GM18870 (cell line): ENCODE measurements around the gene CAMK2A.
"Not testable (repeated sequence)": the region's sequence is repeated elsewhere in the genome, so short reads cannot be mapped to it uniquely, and the experiment has no call there.

Experiments used
- ATAC-seq: cut with Tn5 transposase; IDR thresholded peaks from one replicate; pipeline ENCODE4 v1.9.1; 2021; ENCODE audit warnings: moderate library complexity; ENCODE audit not compliant: unreplicated experiment

The CAMK2A gene

GRCh38 chr5:150239099-150239793 lies 50.3 kb downstream of the CAMK2A start:
- ATAC-seq: no peak

DNA sequence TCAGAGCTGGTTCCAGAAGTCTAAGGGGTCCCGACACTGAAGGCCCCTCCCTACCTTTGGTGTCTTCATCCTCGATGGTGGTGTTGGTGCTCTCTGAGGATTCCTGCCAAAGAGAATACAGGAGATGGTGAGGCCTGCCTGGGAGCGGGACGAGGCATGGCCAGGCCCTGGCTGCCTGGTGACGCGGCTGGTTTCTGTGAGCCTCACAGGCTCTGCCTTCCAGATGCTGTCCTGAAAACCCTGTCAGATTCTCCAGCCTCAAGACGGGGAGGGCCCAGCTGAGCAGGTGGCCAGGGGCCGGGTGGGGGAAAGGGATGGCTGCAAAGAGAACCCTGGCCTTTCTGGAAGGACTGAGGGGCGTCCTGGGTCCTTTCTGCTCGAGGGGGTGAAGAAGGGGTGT lies 50.9 kb downstream of the CAMK2A start:
- ATAC-seq: no peak

- no peak for ATAC-seq
Observed at GRCh38 chr5:150236981-150237754, 52.4 kb downstream of the CAMK2A start.

GRCh38 chr5:150236313-150236712 lies 53.3 kb downstream of the CAMK2A start:
- ATAC-seq: no peak

- no peak for ATAC-seq
Observed at GRCh38 chr5:150235500-150235854, 54.1 kb downstream of the CAMK2A start.

GRCh38 chr5:150234576-150235499 lies 54.7 kb downstream of the CAMK2A start:
- no peak for ATAC-seq

DNA sequence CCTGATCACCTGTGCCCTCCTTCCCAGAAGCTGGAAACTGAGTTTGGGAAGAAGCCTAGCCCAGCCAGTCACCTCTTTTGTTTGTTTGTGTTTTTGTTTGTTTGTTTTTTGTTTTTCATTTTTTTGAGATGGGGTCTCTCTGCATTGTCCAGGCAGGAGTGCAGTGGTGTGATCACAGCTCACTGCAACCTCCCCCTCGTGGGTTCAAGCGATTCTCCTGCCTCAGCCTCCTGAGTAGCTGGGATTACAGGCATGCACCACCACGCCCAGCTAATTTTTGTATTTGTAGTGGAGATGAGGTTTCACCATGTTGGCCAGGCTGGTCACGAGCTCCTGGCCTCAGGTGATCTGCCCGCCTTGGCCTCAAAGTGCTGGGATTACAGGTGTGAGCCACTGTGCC lies 55.9 kb downstream of the CAMK2A start:
- not testable (repeated sequence) for ATAC-seq

GRCh38 chr5:150230842-150231241 lies 58.7 kb downstream of the CAMK2A start:
- ATAC-seq: no peak

DNA sequence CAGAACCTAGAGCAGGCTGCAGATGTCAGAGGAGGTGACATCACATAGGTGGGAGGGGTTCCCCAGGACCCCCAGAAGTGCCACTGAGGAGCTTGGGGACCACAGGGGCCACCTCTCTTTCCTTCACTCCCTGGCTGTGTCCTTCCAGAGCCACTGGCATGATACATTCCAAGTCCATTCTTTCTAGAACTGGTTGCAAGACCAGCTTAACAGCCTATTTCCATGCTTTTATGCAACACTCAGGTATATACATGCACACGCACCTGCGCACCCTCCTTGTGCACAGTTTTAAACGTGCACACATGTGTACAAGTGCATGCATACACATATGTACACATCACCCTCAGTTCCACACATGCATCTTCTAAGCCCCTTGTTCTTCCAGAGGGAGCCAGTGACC lies 60.0 kb downstream of the CAMK2A start:
- ATAC-seq: no peak

DNA sequence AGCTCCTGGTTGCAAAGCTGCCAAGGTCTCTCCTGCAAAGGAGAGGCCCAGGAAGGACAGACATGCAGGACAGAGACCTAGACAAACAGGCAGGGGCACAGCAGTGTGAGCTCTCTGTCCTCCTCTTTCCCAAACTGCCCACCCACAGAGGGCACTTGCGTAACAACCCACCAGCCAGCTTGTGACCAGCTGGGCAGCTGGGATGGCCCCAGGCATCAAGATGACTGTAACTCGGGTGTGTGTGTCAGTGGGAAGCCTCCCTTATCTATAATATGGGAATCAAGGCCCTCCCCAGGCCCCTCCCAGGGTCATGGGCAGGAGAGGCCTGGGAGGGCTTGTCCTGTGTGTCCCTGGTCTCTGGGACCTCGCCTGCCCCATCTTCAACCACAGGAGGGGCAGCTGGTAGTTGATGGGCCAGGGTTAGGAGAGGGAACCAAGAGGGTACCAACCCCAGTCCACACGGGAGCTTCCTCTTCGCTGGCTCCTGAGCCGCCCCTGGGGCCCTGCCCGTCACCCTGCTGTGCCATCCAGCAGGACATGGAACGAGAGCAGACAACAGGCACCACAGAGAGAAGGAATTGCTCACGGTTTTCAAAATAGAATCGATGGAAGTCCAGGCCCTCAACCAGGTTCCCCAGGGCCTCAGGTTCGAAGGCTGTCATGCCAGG lies 61.8 kb downstream of the CAMK2A start:
- ATAC-seq: no peak

GRCh38 chr5:150227036-150227435 lies 62.5 kb downstream of the CAMK2A start:
- ATAC-seq: no peak

DNA sequence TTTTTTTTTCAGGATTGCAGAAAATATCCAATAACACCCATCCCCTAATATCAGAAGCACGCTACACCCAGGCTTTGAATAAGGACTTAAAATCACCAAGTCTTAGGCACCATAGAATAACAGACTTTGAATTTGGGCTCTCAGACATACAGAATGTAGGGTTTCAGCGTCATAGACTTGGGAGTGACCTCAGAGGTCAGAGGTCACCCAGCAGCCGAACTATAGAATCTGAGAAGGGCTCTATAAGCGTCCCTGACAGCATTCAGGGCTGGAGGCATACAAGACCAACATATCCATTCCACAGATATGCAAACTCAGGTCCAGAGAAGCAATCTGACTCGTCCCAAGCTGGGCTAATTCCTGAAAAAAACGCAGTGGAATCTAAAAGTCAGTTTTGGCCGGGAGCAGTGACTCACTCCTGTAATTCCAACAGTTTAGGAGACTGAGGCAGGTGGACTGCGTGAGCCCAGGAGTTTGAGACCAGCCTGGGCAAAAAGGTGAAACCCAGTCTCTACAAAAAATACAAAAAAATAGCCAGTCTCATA lies 65.0 kb downstream of the CAMK2A start:
- ATAC-seq: no peak

DNA sequence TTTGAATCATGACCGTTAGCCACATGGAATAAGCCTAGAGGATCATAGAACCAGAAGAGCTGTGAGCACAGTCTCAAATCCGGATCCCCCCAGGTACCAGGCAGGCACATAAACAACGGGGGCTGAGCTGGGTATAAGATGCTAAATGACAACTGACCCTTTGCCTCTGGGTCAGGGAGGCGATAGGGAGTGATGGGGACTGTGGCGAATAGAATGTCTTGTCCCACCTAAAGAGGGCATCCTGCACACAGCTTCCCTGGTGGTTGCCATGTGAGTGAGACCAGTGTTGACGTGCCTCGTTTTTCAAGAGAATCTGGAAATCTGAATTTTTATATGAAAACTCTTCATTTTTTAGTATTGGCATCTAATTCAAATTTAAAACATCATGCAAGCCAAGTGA lies 66.1 kb downstream of the CAMK2A start:
- no peak for ATAC-seq

- ATAC-seq: no peak
Observed at GRCh38 chr5:150222906-150223305, 66.7 kb downstream of the CAMK2A start.

DNA sequence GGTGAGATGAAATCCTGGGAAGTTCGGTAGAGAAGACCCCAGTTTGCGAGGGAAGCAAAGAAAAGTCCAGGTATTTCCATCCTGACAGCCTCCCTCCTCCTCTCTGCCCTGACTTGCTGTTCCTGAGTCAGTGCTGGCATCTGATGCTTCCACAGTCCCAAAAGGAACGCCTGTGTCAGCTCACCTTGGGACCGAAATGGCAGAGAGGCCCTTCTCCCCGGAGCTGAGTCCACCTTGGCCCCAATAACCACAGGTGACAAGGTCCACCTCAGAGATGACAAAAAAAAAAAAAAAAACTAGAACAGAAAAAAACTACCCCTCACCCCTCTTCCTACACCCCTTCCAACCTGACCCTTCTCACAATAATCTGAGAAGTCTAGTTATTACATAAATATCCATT lies 68.1 kb downstream of the CAMK2A start:
- no peak for ATAC-seq

- ATAC-seq: no peak
Observed at GRCh38 chr5:150219861-150220260, 69.7 kb downstream of the CAMK2A start.

- no peak for ATAC-seq
Observed at GRCh38 chr5:150219142-150219541, 70.4 kb downstream of the CAMK2A start.

- ATAC-seq: no peak
Observed at GRCh38 chr5:150218693-150219035, 70.9 kb downstream of the CAMK2A start.

DNA sequence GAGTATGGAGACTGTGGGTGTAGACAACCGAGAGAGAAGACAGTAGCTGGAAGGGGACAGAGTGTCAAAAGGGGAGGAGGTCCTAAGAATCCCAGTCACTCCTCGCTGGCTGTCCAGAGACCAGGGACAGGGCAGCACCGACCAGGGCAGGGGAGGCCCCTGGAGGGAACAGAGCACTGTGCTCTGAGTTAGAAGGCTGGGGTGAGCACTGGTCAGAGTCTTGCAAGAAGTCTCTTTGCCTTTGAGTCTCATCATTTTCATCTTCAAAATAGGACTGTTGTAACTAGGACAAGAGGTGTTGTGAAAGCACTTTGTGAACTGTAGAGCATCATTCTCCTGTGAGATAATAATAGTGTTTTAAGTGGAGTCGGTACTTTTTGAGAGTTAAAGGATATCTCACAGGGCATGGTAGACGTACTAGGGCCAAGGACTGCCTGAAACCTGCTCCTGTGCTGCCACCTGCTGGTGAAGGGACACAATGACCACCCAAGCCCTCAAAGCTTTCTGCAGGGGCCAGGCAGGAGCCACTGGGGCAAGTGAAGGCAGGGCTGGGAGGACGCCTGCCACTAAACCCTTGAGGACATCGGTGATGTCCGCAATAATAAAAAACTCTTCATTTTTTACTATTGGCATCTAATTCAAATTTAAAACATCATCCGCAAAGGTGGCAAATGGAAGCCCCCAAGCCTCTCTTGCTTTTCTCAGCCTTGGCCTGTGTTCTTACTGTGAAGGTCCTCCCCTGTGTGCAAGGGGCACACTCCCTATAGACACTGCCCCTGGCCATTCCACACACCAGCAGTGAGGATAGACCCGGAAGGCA lies 71.5 kb downstream of the CAMK2A start:
- no peak for ATAC-seq

- no peak for ATAC-seq
Observed at GRCh38 chr5:150217038-150217437, 72.5 kb downstream of the CAMK2A start.
